Stomach smooth muscle (tissue), 2 donors: Measurements from ENCODE around the gene PLCB1.
"Not testable (repeated sequence)": the region's sequence is repeated elsewhere in the genome, so short reads cannot be mapped to it uniquely, and the experiment has no call there.

Experiments used
- H3K27ac ChIP-seq: one replicate; pipeline ENCODE4 v1.7.0; 2013; ENCODE audit warnings: mild to moderate bottlenecking, low read length, inconsistent platforms
- H3K27me3 ChIP-seq, 2 donors: one replicate each; pipeline ENCODE4 v1.7.0; 2013; ENCODE audit warnings: low read length in 2 of 2; ENCODE audit not compliant: insufficient read depth in 2 of 2, control insufficient read depth in 1 of 2
- H3K36me3 ChIP-seq, 2 donors: one replicate each; pipeline ENCODE4 v1.7.0; 2013; ENCODE audit warnings: low read length in 2 of 2; ENCODE audit not compliant: control insufficient read depth in 2 of 2, insufficient read depth in 2 of 2
- H3K4me1 ChIP-seq: one replicate; pipeline ENCODE4 v1.7.0; 2013; ENCODE audit warnings: low read length; ENCODE audit not compliant: control insufficient read depth, insufficient read depth
- H3K4me3 ChIP-seq, 2 donors: one replicate each; pipeline ENCODE4 v1.7.0; 2013; ENCODE audit warnings: low read length in 2 of 2
- H3K9ac ChIP-seq, 2 donors: one replicate each; pipeline ENCODE4 v1.7.0; 2013; ENCODE audit warnings: low read length in 2 of 2, mild to moderate bottlenecking in 1 of 2
- H3K9me3 ChIP-seq, 2 donors: one replicate each; pipeline ENCODE4 v1.7.0; 2013; ENCODE audit warnings: low read length in 2 of 2; ENCODE audit not compliant: control insufficient read depth in 2 of 2
- donor health status: healthy.
- donor health status: Pancreatic carcinoma.

Gene PLCB1

GRCh38 chr20:8159217-8159616, 27.2 kb downstream of the PLCB1 start:
- H3K27ac ChIP-seq, H3K36me3 ChIP-seq, H3K4me3 ChIP-seq, H3K27me3 ChIP-seq, H3K9ac ChIP-seq, H3K9me3 ChIP-seq: not testable (repeated sequence)
- peaks cover 11% of the 10 kb centered on the region for H3K4me1 ChIP-seq

GRCh38 chr20:8161264-8162071, 29.4 kb downstream of the PLCB1 start:
- Histone ChIP-seq H3K4me1 (peaks cover 9% of the 10 kb centered on the region), H3K27me3 (no peaks in the 10 kb centered on the region), H3K9me3 (no peaks in the 10 kb centered on the region), H3K9ac (peak overlapping the region in 1 of 2 donors; percentile 46), H3K36me3 (no peaks in the 10 kb centered on the region), H3K27ac (peak overlapping the region; percentile 18), H3K4me3 (no peak overlapping the region)

- Histone ChIP-seq H3K4me1 (peaks cover 9% of the 10 kb centered on the region), H3K9me3 (no peaks in the 10 kb centered on the region), H3K27me3 (no peaks in the 10 kb centered on the region), H3K27ac (no peak overlapping the region), H3K9ac (no peak overlapping the region), H3K36me3 (no peaks in the 10 kb centered on the region), H3K4me3 (no peak overlapping the region)
These were observed 30.5 kb downstream of the PLCB1 start for GRCh38 chr20:8162610-8163009.

- no peak overlapping the region for H3K4me3 ChIP-seq
- no peaks in the 10 kb centered on the region for H3K27me3 ChIP-seq
- no peak overlapping the region for H3K27ac ChIP-seq
- no peaks in the 10 kb centered on the region for H3K9me3 ChIP-seq
- no peak overlapping the region for H3K9ac ChIP-seq
- peaks cover 9% of the 10 kb centered on the region for H3K4me1 ChIP-seq
- H3K36me3 ChIP-seq: no peaks in the 10 kb centered on the region
These were observed 31.5 kb downstream of the PLCB1 start for GRCh38 chr20:8163543-8163942.

GRCh38 chr20:8166730-8167129, 34.7 kb downstream of the PLCB1 start:
- Histone ChIP-seq H3K27ac (no peak overlapping the region), H3K4me3 (no peak overlapping the region), H3K27me3 (no peaks in the 10 kb centered on the region), H3K4me1 (peaks cover 4% of the 10 kb centered on the region), H3K9ac (no peak overlapping the region), H3K9me3 (no peaks in the 10 kb centered on the region), H3K36me3 (no peaks in the 10 kb centered on the region)

GRCh38 chr20:8168785-8169288, 36.8 kb downstream of the PLCB1 start:
- H3K4me3 ChIP-seq: no peak overlapping the region
- no peaks in the 10 kb centered on the region for H3K9me3 ChIP-seq
- no peak overlapping the region for H3K27ac ChIP-seq
- no peaks in the 10 kb centered on the region for H3K36me3 ChIP-seq
- no peaks in the 10 kb centered on the region for H3K27me3 ChIP-seq
- H3K9ac ChIP-seq: no peak overlapping the region
- H3K4me1 ChIP-seq: peaks cover 4% of the 10 kb centered on the region

GRCh38 chr20:8170921-8171320, 38.9 kb downstream of the PLCB1 start:
- Histone ChIP-seq H3K4me1 (peaks cover 1% of the 10 kb centered on the region), H3K27me3 (no peaks in the 10 kb centered on the region), H3K27ac (no peak overlapping the region), H3K4me3 (no peak overlapping the region), H3K9ac (no peak overlapping the region), H3K36me3 (no peaks in the 10 kb centered on the region), H3K9me3 (no peaks in the 10 kb centered on the region)

GRCh38 chr20:8172191-8172590, 40.1 kb downstream of the PLCB1 start:
- Histone ChIP-seq H3K4me1 (no peaks in the 10 kb centered on the region), H3K4me3 (no peak overlapping the region), H3K9me3 (no peaks in the 10 kb centered on the region), H3K27me3 (no peaks in the 10 kb centered on the region), H3K36me3 (no peaks in the 10 kb centered on the region), H3K27ac (no peak overlapping the region), H3K9ac (no peak overlapping the region)

- H3K27ac ChIP-seq: no peak overlapping the region
- no peak overlapping the region for H3K9ac ChIP-seq
- H3K4me1 ChIP-seq: no peaks in the 10 kb centered on the region
- H3K36me3 ChIP-seq: no peaks in the 10 kb centered on the region
- no peak overlapping the region for H3K4me3 ChIP-seq
- no peaks in the 10 kb centered on the region for H3K9me3 ChIP-seq
- H3K27me3 ChIP-seq: no peaks in the 10 kb centered on the region
These were observed 43.9 kb downstream of the PLCB1 start for GRCh38 chr20:8175741-8176675.

GRCh38 chr20:8183526-8183925, 51.5 kb downstream of the PLCB1 start:
- Histone ChIP-seq H3K27ac (no peak overlapping the region), H3K9ac (no peak overlapping the region), H3K9me3 (no peaks in the 10 kb centered on the region), H3K36me3 (no peaks in the 10 kb centered on the region), H3K4me1 (no peaks in the 10 kb centered on the region), H3K4me3 (no peak overlapping the region), H3K27me3 (no peaks in the 10 kb centered on the region)
